ENCODE data around the gene PLCH2.

The PLCH2 gene

GRCh38 chr1:2520806-2521205 lies 44.7 kb downstream of the PLCH2 start:
- Histone ChIP-seq H3K79me2 (ENCODE audit: control insufficient read depth, low read length) (peaks cover 46% of the 10 kb centered on the region), H4K20me1 (ENCODE audit: control insufficient read depth, insufficient read depth, low read depth, low read length) (peaks cover 24% of the 10 kb centered on the region), H3K9me2 (replicated peaks; ENCODE audit: control insufficient read depth, low read length) (no peaks in the 10 kb centered on the region), H3K9me3 (ENCODE audit: control insufficient read depth, insufficient read depth, low read length) (no peaks in the 10 kb centered on the region), H3K4me3 (ENCODE audit: low read length) (no peak overlapping the region), H3K4me1 (ENCODE audit: control insufficient read depth, low read length) (peaks cover 17% of the 10 kb centered on the region), H3K27me3 (ENCODE audit: control insufficient read depth, low read length) (no peaks in the 10 kb centered on the region), H3K27ac (ENCODE audit: low read depth, low read length) (no peak overlapping the region), H3K36me3 (ENCODE audit: control insufficient read depth, low read length) (peaks cover 66% of the 10 kb centered on the region), H3F3A (ENCODE audit: control insufficient read depth, insufficient read depth) (no peaks in the 10 kb centered on the region), H3K4me2 (ENCODE audit: low read length) (no peak overlapping the region)
- TF ChIP-seq, protein P1, sequence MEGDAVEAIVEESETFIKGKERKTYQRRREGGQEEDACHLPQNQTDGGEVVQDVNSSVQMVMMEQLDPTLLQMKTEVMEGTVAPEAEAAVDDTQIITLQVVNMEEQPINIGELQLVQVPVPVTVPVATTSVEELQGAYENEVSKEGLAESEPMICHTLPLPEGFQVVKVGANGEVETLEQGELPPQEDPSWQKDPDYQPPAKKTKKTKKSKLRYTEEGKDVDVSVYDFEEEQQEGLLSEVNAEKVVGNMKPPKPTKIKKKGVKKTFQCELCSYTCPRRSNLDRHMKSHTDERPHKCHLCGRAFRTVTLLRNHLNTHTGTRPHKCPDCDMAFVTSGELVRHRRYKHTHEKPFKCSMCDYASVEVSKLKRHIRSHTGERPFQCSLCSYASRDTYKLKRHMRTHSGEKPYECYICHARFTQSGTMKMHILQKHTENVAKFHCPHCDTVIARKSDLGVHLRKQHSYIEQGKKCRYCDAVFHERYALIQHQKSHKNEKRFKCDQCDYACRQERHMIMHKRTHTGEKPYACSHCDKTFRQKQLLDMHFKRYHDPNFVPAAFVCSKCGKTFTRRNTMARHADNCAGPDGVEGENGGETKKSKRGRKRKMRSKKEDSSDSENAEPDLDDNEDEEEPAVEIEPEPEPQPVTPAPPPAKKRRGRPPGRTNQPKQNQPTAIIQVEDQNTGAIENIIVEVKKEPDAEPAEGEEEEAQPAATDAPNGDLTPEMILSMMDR (IDR thresholded peaks at IDR 0.05; ENCODE audit: low read depth, low read length, poor library complexity, severe bottlenecking): no peak
- TF ChIP-seq EZH2phosphoT487 (IDR thresholded peaks at IDR 0.05; ENCODE audit: borderline replicate concordance, low read length): no peak

- peaks cover 48% of the 10 kb centered on the region for H3K79me2 ChIP-seq (ENCODE audit: control insufficient read depth, low read length)
- no peak overlapping the region for H3K27ac ChIP-seq (ENCODE audit: low read depth, low read length)
- no peaks in the 10 kb centered on the region for H3F3A ChIP-seq (ENCODE audit: control insufficient read depth, insufficient read depth)
- H3K36me3 ChIP-seq (ENCODE audit: control insufficient read depth, low read length): peaks cover 53% of the 10 kb centered on the region
- H3K27me3 ChIP-seq (ENCODE audit: control insufficient read depth, low read length): peaks cover 6% of the 10 kb centered on the region
- no peak for TF ChIP-seq EZH2phosphoT487 (IDR thresholded peaks at IDR 0.05; ENCODE audit: borderline replicate concordance, low read length)
- TF ChIP-seq, protein P1 (IDR thresholded peaks at IDR 0.05; ENCODE audit: low read depth, low read length, poor library complexity, severe bottlenecking): no peak
- no peak overlapping the region for H3K4me2 ChIP-seq (ENCODE audit: low read length)
- H3K4me1 ChIP-seq (ENCODE audit: control insufficient read depth, low read length): peaks cover 23% of the 10 kb centered on the region
- peaks cover 24% of the 10 kb centered on the region for H4K20me1 ChIP-seq (ENCODE audit: control insufficient read depth, insufficient read depth, low read depth, low read length)
- no peak overlapping the region for H3K4me3 ChIP-seq (ENCODE audit: low read length)
- no peaks in the 10 kb centered on the region for H3K9me3 ChIP-seq (ENCODE audit: control insufficient read depth, insufficient read depth, low read length)
- H3K9me2 ChIP-seq (replicated peaks; ENCODE audit: control insufficient read depth, low read length): no peaks in the 10 kb centered on the region
Measured at GRCh38 chr1:2522230-2522629, 46.1 kb downstream of the PLCH2 start.

GRCh38 chr1:2523191-2523890 lies 47.3 kb downstream of the PLCH2 start:
- H3F3A ChIP-seq (ENCODE audit: control insufficient read depth, insufficient read depth): no peaks in the 10 kb centered on the region
- no peak for TF ChIP-seq EZH2phosphoT487 (IDR thresholded peaks at IDR 0.05; ENCODE audit: borderline replicate concordance, low read length)
- TF ChIP-seq, protein P1 (IDR thresholded peaks at IDR 0.05; ENCODE audit: low read depth, low read length, poor library complexity, severe bottlenecking): no peak
- peaks cover 44% of the 10 kb centered on the region for H3K36me3 ChIP-seq (ENCODE audit: control insufficient read depth, low read length)
- H3K9me3 ChIP-seq (ENCODE audit: control insufficient read depth, insufficient read depth, low read length): no peaks in the 10 kb centered on the region
- H3K27ac ChIP-seq (ENCODE audit: low read depth, low read length): no peak overlapping the region
- H3K79me2 ChIP-seq (ENCODE audit: control insufficient read depth, low read length): peaks cover 48% of the 10 kb centered on the region
- H4K20me1 ChIP-seq (ENCODE audit: control insufficient read depth, insufficient read depth, low read depth, low read length): peaks cover 24% of the 10 kb centered on the region
- H3K4me3 ChIP-seq (ENCODE audit: low read length): no peak overlapping the region
- peaks cover 17% of the 10 kb centered on the region for H3K27me3 ChIP-seq (ENCODE audit: control insufficient read depth, low read length)
- H3K4me2 ChIP-seq (ENCODE audit: low read length): no peak overlapping the region
- no peaks in the 10 kb centered on the region for H3K9me2 ChIP-seq (replicated peaks; ENCODE audit: control insufficient read depth, low read length)
- peaks cover 23% of the 10 kb centered on the region for H3K4me1 ChIP-seq (ENCODE audit: control insufficient read depth, low read length)

All from DOHH2 (cell line).